H9 (cell line): ENCODE measurements around the gene FRMPD1. TPM values are rescaled to one million over a fixed set of nuclear protein-coding genes. Genes with fewer than 3 reads are reported as not detected.

Experiments used
- DNase-seq: peaks from one replicate; pipeline ENCODE4 v3.0.0-alpha.2; 2017
- H2AFZ ChIP-seq: one replicate; pipeline ENCODE4 v1.6.1; 2013; ENCODE audit warnings: mild to moderate bottlenecking, low read length, control low read depth, moderate library complexity
- H2AK5ac ChIP-seq: 2 replicates; pipeline ENCODE4 v1.6.1; 2013; ENCODE audit warnings: low read length, control low read depth, mixed read lengths; ENCODE audit not compliant: insufficient read length
- H2BK120ac ChIP-seq: one replicate; pipeline ENCODE4 v1.6.1; 2013; ENCODE audit warnings: low read depth, mild to moderate bottlenecking, low read length, control low read depth, inconsistent platforms; ENCODE audit not compliant: poor library complexity, severe bottlenecking
- H2BK12ac ChIP-seq: 2 replicates; pipeline ENCODE4 v1.6.1; 2013; ENCODE audit warnings: low read length, control low read depth, mixed read lengths, low read depth; ENCODE audit not compliant: insufficient read length
- H2BK15ac ChIP-seq: 2 replicates; pipeline ENCODE4 v1.6.1; 2013; ENCODE audit warnings: low read depth, low read length, control low read depth
- H2BK20ac ChIP-seq: one replicate; pipeline ENCODE4 v1.6.1; 2013; ENCODE audit warnings: low read depth, mild to moderate bottlenecking, low read length, control low read depth, inconsistent platforms; ENCODE audit not compliant: poor library complexity, severe bottlenecking
- H2BK5ac ChIP-seq: 2 replicates; pipeline ENCODE4 v1.6.1; 2013; ENCODE audit warnings: low read length, control low read depth, mixed read lengths; ENCODE audit not compliant: insufficient read length
- H3K14ac ChIP-seq: 2 replicates; pipeline ENCODE4 v1.6.1; 2013; ENCODE audit warnings: low read length, control low read depth; ENCODE audit not compliant: insufficient read depth
- H3K18ac ChIP-seq: 2 replicates; pipeline ENCODE4 v1.6.1; 2013; ENCODE audit warnings: low read depth, mild to moderate bottlenecking, mixed read lengths, low read length, control low read depth; ENCODE audit not compliant: insufficient read length
- H3K23ac ChIP-seq: 2 replicates; pipeline ENCODE4 v1.6.1; 2013; ENCODE audit warnings: low read length, control low read depth, mixed read lengths, low read depth; ENCODE audit not compliant: insufficient read length
- H3K23me2 ChIP-seq: 2 replicates; pipeline ENCODE4 v1.6.1; 2013; ENCODE audit warnings: low read depth, mild to moderate bottlenecking, mixed read lengths, low read length, control low read depth; ENCODE audit not compliant: insufficient read length, poor library complexity, severe bottlenecking
- H3K27ac ChIP-seq: 2 replicates; pipeline ENCODE4 v1.5.1; 2013; ENCODE audit warnings: low read length, control low read depth, mixed read lengths, low read depth; ENCODE audit not compliant: insufficient read length
- H3K27me3 ChIP-seq: 2 replicates; pipeline ENCODE4 v1.6.1; 2013; ENCODE audit warnings: low read length, control low read depth, inconsistent platforms; ENCODE audit not compliant: insufficient read depth
- H3K4ac ChIP-seq: 2 replicates; pipeline ENCODE4 v1.6.1; 2013; ENCODE audit warnings: low read depth, mild to moderate bottlenecking, control low read depth, inconsistent platforms, low read length, moderate library complexity
- H3K4me1 ChIP-seq: 2 replicates; pipeline ENCODE4 v1.6.1; 2013; ENCODE audit warnings: low read length, control low read depth, inconsistent platforms; ENCODE audit not compliant: insufficient read depth
- H3K4me2 ChIP-seq: 2 replicates; pipeline ENCODE4 v1.6.1; 2013; ENCODE audit warnings: low read length, control low read depth, mixed read lengths; ENCODE audit not compliant: insufficient read length, insufficient read depth
- H3K56ac ChIP-seq: 2 replicates; pipeline ENCODE4 v1.6.1; 2013; ENCODE audit warnings: low read depth, mild to moderate bottlenecking, mixed read lengths, low read length, control low read depth; ENCODE audit not compliant: insufficient read length
- H3K79me1 ChIP-seq: 2 replicates; pipeline ENCODE4 v1.6.1; 2013; ENCODE audit warnings: low read depth, mild to moderate bottlenecking, moderate library complexity, low read length, control low read depth, inconsistent platforms; ENCODE audit not compliant: insufficient read depth, poor library complexity, severe bottlenecking
- H3K79me2 ChIP-seq: 2 replicates; pipeline ENCODE4 v1.6.1; 2013; ENCODE audit warnings: low read length, control low read depth, inconsistent platforms; ENCODE audit not compliant: insufficient read depth
- H3K9ac ChIP-seq: 2 replicates; pipeline ENCODE4 v1.6.1; 2013; ENCODE audit warnings: low read length, control low read depth, mixed read lengths; ENCODE audit not compliant: insufficient read length; ENCODE audit errors: extremely low read depth
- H3K9me3 ChIP-seq: one replicate; pipeline ENCODE4 v1.6.1; 2013; ENCODE audit warnings: low read depth, low read length, inconsistent platforms; ENCODE audit not compliant: control insufficient read depth
- H3T11ph ChIP-seq: one replicate; pipeline ENCODE4 v1.6.1; 2013; ENCODE audit warnings: mild to moderate bottlenecking, low read length, control low read depth, inconsistent platforms
- H4K20me1 ChIP-seq: one replicate; pipeline ENCODE4 v1.6.1; 2013; ENCODE audit not compliant: control insufficient read depth, insufficient read length, insufficient read depth
- H4K5ac ChIP-seq: 2 replicates; pipeline ENCODE4 v1.6.1; 2013; ENCODE audit warnings: low read depth, mild to moderate bottlenecking, mixed read lengths, low read length, control low read depth; ENCODE audit not compliant: insufficient read length
- H4K8ac ChIP-seq: replicated peaks from 2 replicates; pipeline ENCODE4 v1.6.1; 2013; ENCODE audit warnings: low read length, control low read depth, mixed read lengths, low read depth; ENCODE audit not compliant: insufficient read length
- H4K91ac ChIP-seq: 2 replicates; pipeline ENCODE4 v1.6.1; 2013; ENCODE audit warnings: low read depth, mild to moderate bottlenecking, moderate library complexity, mixed read lengths, low read length, control low read depth; ENCODE audit not compliant: insufficient read length
- H3K27ac Mint-ChIP-seq, 3 experiments: 2 replicates in 2 of 3; 3 replicates in 1 of 3; pipeline ENCODE4 v1.8.0; 2020 to 2021; ENCODE audit warnings: mixed read lengths in 3 of 3, mild to moderate bottlenecking in 1 of 3, moderate library complexity in 1 of 3
- H3K27me3 Mint-ChIP-seq: 2 replicates; pipeline ENCODE4 v1.8.0; 2021; ENCODE audit warnings: low read depth, mild to moderate bottlenecking, moderate library complexity, mixed read lengths
- H3K36me3 Mint-ChIP-seq, 3 experiments: 2 replicates in 2 of 3; 3 replicates in 1 of 3; pipeline ENCODE4 v1.8.0; 2020 to 2021; ENCODE audit warnings: low read depth in 3 of 3, mixed read lengths in 3 of 3; ENCODE audit not compliant: insufficient read depth in 1 of 3
- H3K4me1 Mint-ChIP-seq, 2 experiments: 2 replicates each; pipeline ENCODE4 v1.8.0; 2020; ENCODE audit warnings: mixed read lengths in 2 of 2
- H3K4me3 Mint-ChIP-seq, 2 experiments: 2 replicates in 1 of 2; 3 replicates in 1 of 2; pipeline ENCODE4 v1.8.0; 2020 to 2021; ENCODE audit warnings: mild to moderate bottlenecking in 2 of 2, mixed read lengths in 2 of 2, moderate library complexity in 1 of 2
- H3K9me3 Mint-ChIP-seq, 2 experiments: 2 replicates in 1 of 2; 3 replicates in 1 of 2; pipeline ENCODE4 v1.8.0; 2020; ENCODE audit warnings: mild to moderate bottlenecking in 2 of 2, mixed read lengths in 2 of 2, moderate library complexity in 1 of 2
- WGBS: extraction: QIAGEN DNeasy Blood & Tissue Kit; methylation state at CpG from one replicate; pipeline ENCODE4 v1.1.7; 2013; ENCODE audit warnings: missing lambda C conversion rate, low lambda C conversion rate, mixed read lengths; ENCODE audit not compliant: insufficient read length; ENCODE audit errors: extremely low coverage; 5-methylcytosine and 5-hydroxymethylcytosine counted together
- total RNA-seq: library from RNA; stranded (reverse); gene quantifications from 2 replicates; pipeline ENCODE4 v1.2.1, GENCODE V29; 2021
- TF ChIP-seq, protein P1 (sequence below): fragments of 200-600 bp; sonication (generic); conservative IDR thresholded peaks from 3 replicates; pipeline ENCODE4 v1.8.0; 2021; ENCODE audit warnings: antibody characterized with exemption, mild to moderate bottlenecking

FRMPD1 gene
- total RNA-seq, 1 experiment from 2014 or later = 0.04 TPM

DNA sequence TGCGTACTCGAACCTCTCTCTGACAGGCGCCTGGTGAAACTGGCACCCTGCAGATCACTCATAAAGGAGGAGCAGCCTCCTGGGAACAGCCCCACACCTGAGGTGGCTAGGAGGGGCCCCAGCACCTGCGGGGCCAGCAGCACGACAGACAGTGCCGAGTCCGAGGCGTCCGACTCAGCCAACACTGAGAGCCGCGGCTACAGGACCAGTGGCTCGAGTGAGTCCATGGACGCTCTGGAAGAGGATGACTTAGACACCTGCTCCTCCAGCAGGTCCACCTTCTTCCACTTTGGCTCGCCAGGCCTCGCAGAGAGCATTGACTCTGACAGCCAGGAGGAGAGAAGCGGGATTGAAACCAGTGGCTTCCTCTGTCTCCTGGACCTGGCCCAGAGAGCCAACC, 89.4 kb downstream of the FRMPD1 start:
- H3K56ac ChIP-seq = no peak overlapping the region
- H3K79me1 ChIP-seq = no peaks in the 10 kb centered on the region
- no peak overlapping the region for H3K18ac ChIP-seq
- no peak overlapping the region for H2AFZ ChIP-seq
- no peak overlapping the region for H3K4ac ChIP-seq
- peaks cover 2% of the 10 kb centered on the region for H3K23me2 ChIP-seq
- no peak overlapping the region for H2BK15ac ChIP-seq
- no peak overlapping the region for H4K8ac ChIP-seq
- Mint-ChIP-seq H3K27ac (no peak overlapping the region), H3K9me3 (no peaks in the 10 kb centered on the region), H3K4me3 (no peak overlapping the region), H3K4me1 (peaks cover 8 to 17% of the 10 kb centered on the region in 2 experiments), H3K36me3 (no peaks in the 10 kb centered on the region), H3K27me3 (peaks cover 12% of the 10 kb centered on the region)
- no peak for DNase-seq
- H3K4me1 ChIP-seq = no peaks in the 10 kb centered on the region
- no peaks in the 10 kb centered on the region for H3K27me3 ChIP-seq
- no peak overlapping the region for H3T11ph ChIP-seq
- no peak overlapping the region for H3K14ac ChIP-seq
- H3K79me2 ChIP-seq = no peaks in the 10 kb centered on the region
- no peak overlapping the region for H2BK5ac ChIP-seq
- H3K9me3 ChIP-seq = no peaks in the 10 kb centered on the region
- WGBS = no CpG with 5 or more reads among the region's 16 CpGs
- H3K27ac ChIP-seq = no peak overlapping the region
- H2BK12ac ChIP-seq = no peak overlapping the region
- TF ChIP-seq, protein P1, sequence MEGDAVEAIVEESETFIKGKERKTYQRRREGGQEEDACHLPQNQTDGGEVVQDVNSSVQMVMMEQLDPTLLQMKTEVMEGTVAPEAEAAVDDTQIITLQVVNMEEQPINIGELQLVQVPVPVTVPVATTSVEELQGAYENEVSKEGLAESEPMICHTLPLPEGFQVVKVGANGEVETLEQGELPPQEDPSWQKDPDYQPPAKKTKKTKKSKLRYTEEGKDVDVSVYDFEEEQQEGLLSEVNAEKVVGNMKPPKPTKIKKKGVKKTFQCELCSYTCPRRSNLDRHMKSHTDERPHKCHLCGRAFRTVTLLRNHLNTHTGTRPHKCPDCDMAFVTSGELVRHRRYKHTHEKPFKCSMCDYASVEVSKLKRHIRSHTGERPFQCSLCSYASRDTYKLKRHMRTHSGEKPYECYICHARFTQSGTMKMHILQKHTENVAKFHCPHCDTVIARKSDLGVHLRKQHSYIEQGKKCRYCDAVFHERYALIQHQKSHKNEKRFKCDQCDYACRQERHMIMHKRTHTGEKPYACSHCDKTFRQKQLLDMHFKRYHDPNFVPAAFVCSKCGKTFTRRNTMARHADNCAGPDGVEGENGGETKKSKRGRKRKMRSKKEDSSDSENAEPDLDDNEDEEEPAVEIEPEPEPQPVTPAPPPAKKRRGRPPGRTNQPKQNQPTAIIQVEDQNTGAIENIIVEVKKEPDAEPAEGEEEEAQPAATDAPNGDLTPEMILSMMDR = no peak
- no peak overlapping the region for H3K9ac ChIP-seq
- H3K23ac ChIP-seq = no peak overlapping the region
- H3K4me2 ChIP-seq = no peak overlapping the region
- H2BK20ac ChIP-seq = no peak overlapping the region
- no peak overlapping the region for H2AK5ac ChIP-seq
- H2BK120ac ChIP-seq = no peak overlapping the region
- H4K20me1 ChIP-seq = peaks cover 2% of the 10 kb centered on the region
- H4K91ac ChIP-seq = no peak overlapping the region
- H4K5ac ChIP-seq = no peak overlapping the region
